ENCODE measurements around the gene IGSF3. TPM values are rescaled to one million over a fixed set of nuclear protein-coding genes. Genes with fewer than 3 reads are reported as not detected.

Gene IGSF3
- total RNA-seq, 1 donor from 2014 or later, result 27.2 TPM

DNA sequence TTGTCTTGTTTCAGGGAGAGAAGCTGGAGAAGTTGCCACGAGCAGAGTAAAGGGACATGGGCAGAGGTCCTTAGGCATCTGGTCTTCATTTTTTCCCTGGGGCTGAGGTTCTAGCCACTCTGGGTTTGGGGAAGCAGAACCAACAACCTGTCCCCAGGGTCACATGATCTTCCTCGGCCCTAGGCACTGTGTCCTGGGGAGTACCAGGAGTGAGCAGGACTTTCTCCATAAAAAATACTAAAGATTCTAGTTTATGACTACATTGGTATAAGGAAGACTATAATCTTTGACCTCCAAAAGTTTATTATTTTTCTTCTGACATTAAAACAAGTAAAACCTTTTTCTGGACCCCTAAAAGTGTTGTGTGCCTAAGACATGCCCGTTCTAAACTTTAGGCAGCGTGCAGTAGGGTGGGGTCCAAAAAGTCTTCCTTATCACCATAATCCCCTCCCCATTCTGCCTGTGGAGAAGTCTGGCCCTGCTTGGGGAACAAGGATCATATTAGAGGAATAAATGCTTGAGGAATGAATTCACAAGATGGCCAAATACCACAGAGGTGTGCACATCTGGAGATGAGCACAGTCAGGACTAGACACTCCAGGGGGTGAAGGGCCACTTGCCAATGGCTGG lies 19.3 kb upstream of the IGSF3 start:
- no peak for DNase-seq (ENCODE audit: low read depth in 2 of 2)

DNA sequence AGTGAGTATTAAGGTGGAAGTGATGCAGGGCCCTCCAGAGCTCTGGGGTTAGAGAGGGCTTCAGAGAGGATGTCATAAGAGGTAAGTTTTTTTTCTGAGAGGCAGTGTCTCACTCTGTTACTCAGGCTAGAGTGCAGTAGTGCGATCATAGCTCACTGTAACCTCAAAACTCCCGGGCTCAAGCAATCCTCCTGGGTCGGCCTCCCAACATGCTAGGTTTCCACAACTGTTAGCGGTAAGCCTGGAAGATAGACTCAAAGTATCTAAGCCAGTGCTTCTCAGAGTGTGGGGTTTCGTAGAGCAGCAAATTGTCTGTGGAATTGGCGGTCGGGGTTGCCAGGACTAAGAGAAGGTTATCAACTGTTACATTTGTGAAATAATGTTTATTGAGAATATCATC lies 18.6 kb upstream of the IGSF3 start:
- no peak for DNase-seq (ENCODE audit: low read depth in 2 of 2)

DNA sequence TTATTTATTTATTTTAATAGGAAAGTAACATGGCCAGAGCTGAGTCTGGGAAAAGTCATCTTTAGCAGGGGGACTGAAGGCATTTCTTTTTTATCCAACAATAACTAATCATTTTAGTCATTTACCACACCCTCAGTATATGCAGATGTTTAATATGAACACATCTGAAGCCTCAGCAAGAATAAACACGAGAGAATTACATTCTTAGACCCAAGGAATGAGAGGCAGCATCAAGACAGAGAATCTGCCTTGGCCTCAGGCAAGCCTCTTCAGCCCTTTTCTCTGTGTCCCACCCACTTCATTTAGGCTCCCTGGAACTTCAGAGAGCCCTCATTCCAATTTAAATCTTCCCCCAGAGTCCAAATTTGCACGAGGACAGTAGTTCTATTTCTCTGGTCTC lies 17.0 kb upstream of the IGSF3 start:
- no peak for DNase-seq (ENCODE audit: low read depth in 2 of 2)

DNA sequence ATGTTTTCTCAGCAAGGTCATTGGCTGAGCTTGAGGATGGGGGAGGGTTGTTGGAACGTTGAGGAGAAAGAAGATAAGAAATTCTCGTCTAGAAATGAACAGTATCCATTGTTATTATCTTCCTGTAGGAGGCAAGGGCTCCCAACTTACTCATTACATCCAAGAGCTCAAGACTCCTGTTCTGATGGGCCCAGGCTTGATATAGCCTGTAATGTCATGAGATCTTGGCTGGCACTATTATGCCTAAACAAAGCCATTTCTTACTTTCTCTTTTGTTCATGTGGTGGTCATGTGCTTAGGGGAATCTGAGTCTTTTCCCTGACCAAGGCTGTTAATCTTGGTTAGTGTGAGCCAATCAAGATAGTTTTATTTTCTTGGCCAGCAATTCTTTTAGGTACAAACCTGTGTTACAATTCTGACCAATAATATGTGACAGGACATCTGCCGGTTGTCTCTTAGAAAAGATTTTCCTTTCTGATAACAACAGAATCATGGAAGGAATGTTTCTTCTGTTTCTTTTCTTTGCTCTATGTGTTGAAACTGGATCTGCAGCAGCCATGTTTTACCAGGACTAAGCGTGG lies 15.2 kb upstream of the IGSF3 start:
- no peak for DNase-seq (ENCODE audit: low read depth in 2 of 2)

DNA sequence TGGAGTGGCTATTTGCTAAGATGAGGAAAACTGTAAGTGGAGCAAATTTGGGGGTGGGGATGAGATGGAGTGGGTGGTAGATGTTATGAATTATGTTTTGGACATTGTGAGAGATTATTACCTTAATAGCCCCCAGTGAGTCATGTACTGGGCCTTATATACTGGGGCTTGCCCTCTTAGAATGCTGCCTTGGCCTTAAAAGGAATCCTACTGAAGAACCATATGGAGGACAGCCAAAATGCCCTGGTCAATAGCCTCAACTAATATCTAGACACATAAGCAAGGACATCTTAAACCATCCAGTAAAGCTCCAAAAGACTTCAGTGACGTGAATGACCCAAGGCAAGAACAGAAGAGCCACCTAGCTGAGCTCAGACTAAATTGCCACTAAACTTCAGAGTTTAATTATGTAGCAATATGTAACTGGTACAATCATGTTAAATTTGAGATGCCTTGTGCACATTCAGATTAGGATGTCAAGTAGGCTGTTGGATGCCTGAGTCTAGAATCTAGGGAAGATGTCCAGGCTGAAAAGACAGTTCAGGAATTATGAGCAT lies 13.9 kb upstream of the IGSF3 start:
- DNase-seq (ENCODE audit: low read depth in 2 of 2), result no peak

DNA sequence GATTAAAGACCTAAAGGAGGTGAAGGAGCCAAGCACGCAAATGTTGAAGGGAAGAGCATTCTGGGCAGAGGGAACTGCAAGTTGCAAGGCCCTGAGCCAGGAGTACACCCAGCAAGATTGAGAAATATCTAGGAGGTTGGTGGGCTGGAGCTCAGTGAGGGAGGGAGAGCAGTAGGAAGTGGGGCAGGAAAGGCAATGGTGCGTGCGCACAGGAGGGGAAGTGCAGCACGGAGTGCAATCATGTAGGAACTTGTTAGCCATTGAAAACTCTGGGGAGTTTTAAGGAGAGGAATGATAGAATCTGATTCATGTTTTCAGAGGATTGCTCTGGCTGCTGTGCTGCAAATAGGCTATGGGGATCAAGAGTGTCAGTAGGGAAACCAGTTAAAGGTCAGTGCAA lies 13.2 kb upstream of the IGSF3 start:
- no peak for DNase-seq (ENCODE audit: low read depth in 2 of 2)

DNA sequence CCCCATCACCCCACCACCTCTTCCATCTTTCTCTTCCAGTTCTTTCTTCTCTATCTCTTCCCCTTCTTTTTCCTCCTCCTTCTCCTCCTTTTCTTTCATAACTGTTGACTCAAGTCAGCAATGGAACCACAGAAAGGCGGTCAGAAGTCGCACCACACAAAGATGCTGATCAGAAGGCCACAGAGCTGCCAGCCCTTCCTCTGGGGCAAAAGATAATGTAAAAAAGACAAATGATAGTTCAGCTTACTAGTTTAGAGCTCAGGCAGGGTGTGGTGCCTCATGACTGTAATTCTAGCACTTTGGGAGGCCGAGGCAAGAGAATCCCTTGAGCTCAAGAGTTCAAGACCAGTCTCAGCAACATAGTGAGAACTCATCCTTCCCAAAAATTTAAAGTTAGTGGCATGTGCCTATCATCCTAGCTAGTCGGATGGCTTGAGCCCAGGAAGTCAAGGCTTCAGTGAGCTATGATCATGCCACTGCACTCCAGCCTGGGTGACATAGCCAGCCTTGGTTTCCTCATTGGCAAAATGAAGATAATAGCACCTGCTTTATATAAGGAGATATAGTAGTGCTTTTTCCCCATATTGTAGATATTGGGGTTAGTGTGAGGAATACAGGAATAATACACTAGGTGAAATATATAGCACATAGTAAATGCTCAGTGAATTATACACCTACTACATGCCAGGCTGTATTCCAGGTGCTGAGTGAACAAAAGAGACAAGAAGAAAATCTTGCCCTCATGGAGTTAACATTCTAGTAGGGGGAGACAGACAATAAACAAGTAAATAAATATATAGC lies 12.5 kb upstream of the IGSF3 start:
- DNase-seq (ENCODE audit: low read depth in 2 of 2), result no peak

DNA sequence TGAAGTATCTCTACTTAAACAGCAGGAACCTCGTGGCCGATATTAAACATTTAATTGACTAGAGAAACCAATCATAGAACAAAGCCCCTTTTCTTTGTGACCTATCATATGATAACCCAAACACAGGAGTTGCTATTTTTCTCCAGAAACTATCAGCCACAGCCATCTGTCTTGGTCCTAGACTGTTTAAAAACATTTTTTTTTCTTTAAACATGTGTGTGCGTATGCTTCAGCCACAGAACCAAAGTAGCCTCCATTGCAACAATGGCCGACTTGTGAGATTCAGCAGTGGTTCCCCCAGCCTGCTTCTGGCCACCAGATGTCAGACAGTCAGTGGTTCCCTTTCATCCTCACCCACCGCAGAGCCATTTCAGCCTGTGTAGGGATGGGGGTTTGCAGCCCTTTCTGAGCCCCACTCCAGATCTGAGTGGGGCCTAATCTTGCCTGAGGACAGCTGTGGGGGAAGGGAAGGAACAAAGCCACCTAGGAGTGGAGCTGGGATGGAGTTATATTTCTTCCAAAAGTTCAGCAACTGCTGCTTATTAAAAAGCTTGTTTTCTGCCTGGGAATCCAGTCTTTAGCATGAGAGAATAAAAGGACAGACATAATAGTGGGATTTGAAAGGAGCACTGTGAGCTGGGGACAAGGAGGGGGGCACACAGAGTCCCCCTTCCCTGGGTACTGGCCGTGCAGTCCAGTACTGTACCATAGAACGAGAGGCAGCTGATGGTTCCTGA lies 11.7 kb upstream of the IGSF3 start:
- DNase-seq (ENCODE audit: low read depth in 2 of 2), result no peak

DNA sequence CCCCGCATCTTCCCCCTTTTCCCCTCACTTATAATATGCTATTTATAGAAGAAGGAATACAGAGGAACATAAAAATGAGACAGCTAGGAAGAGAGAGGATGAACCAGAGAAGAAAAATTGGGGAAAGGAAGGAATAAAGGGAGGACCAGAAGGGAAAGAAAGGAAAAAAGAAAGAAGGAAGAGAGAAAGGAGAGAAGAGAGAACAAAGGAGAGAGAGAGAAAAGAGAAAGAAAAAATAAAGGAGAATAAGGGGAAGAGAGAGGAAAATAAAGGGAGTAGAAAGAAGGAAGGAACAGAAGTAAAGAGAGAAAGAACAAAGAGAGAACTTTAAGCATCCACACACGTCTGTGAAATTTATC lies 11.2 kb upstream of the IGSF3 start:
- no peak for DNase-seq (ENCODE audit: low read depth in 2 of 2)

DNA sequence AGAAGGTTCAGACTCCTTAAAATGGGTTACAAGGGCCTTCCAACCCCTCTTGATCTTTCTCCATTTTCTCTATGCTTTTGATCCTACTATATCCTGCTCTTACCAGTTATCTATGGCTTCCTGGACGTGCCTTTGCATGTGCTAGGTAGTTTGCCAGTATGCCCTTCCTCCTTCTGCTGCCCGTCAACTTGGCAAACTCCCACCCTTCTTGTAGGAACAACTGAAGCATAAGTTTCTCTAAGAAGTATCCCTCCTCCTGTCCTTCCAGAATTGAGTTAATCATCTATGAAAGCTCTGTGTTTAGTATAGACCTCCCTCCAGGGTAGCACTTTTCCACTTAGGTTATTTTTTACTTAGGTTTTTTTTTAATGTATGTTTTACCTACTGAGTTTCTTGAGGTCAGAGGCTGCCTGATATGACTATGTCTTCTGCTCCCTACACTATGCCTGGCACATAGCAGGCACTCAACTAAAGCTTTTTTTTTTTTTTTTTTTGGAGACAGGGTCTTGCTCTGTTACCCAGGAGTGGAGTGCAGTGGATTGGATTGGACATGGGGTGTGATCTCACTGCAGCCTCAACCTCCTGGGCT lies 10.0 kb upstream of the IGSF3 start:
- DNase-seq (ENCODE audit: low read depth in 2 of 2), result no peak

DNA sequence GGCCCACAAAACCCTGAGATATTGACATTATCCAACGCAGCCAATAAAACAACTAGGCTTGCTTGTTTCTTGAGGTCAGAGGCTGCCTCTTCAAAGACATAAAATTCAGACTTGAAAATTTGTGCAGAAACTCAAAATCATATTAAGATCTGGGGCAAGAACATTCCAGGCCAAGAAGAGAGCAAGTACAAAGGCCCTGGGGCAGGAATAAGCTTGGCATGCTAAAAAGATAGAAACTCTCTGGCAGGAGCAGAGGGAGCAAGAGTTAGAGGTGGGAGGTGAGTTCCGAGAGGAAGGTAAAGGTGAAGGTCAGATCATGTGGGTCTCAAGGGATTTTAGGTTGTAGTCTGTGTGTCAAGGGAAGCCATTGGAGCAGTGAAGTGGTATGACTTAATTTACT lies 8.8 kb upstream of the IGSF3 start:
- no peak for DNase-seq (ENCODE audit: low read depth in 2 of 2)

DNA sequence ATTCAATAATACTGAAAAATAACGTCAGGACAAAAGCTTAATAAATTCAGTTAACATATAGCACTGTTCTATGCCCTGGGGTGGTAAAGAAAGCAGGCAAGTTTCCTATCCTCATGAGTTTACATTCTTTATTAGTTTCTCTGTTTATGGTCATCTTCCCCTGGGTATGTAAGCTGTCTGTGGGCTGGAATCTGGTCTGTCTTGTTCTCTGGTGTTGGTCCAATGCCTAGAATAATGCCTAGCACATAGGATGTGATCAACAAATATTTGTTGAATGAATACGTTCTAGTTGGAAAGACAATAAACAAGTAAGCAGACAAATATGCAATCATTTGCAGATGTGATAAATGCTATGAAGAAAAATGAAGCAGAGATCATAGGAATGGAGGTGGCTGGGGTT lies 7.2 kb upstream of the IGSF3 start:
- no peak for DNase-seq (ENCODE audit: low read depth in 2 of 2)

DNA sequence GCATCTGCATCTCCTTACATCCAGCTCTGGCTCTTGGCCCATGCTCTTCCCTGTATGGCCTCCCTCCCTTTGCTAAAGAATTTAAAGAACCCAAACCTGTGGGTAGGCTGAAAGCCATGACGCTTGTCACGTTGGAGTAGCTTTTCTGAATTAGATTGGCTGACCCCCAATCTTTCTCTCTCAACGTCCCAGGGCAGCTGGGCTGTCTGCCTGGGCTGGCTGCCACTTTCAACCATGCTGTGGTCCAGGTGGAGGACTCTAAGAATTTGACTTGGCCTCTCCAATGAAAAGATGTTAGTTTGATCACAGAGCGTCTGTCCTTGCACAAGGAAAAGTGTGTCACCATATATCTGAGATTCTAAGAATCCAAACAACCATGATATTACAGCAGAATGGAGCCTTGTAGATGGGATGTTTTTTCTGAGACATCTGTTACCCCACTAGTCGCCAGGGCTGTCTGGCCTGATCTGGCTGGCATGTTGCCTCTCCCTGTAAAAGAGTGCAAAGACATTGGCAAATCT lies 6.5 kb upstream of the IGSF3 start:
- DNase-seq (ENCODE audit: low read depth in 2 of 2), result no peak

DNA sequence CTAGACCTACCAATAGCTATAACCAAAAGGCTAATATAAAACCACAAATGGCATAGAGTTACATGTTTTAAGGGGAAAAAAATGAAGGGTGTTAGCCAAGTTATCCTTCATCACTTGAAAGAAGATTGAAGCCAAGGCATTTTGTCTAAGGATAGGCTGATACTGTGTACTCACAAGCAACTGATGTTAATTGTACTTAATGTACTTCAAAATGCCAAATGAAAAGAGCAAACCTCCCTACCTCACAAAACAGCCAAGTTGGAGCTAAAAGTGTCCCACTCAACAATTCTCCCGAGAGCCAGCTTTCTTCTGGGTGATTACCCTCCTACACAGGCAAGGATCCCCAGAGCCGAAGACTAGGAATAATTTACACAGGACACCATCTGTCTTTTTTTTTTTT lies 4.4 kb upstream of the IGSF3 start:
- no peak for DNase-seq (ENCODE audit: low read depth in 2 of 2)

DNA sequence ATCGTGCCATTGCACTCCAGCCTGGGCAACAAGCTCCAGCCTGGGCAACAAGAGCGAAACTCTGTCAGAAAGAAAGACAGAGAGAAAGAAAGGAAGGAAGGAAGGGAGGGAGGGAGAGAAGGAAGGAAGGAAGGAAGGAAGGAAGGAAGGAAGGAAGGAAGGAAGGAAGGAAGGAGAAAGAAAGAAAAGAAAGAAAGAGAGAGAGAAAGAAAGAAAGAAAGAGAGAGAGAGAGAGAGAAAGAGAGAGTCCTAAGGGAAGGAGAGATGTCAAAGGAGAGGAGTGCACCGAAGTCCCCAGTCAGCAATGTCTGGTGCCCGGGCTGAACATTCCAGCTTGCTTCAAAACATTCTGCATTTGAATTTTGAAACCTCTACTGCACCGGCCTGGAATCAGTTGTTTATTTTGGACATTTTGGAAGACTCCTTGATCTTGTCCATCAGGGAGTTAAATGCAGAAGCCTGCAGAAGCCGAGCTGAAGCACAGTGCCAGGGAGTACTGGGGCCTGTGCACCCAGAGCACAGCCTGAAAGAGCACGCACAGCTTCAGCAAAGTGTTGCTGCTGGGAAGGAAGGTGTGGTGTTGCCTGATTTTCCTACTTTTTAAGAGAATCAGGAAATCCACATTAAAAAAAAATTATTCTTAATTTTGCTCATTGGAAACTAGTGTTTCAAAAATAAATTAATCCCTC lies 3.7 kb upstream of the IGSF3 start:
- no peak for DNase-seq (ENCODE audit: low read depth in 2 of 2)

DNA sequence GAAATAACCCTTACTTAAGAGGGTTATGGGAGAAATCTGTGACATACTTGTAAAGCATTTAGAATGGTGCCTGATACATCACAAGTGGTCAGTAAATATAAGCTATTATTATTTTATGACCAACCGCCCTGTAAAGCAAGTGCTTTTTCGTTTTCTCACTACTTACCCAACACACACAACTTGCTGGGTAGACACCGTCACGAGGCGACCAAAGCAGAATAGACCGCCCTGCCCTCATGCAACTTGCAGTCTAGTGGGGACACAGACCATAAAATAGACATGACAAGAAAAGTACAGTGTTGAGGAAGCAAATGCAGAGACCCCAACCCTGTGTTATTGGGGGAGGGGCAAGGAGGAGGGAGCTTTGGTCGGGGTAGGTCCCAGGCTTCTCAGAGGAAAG lies 744 bp upstream of the IGSF3 start:
- no peak for DNase-seq (ENCODE audit: low read depth in 2 of 2)

DNA sequence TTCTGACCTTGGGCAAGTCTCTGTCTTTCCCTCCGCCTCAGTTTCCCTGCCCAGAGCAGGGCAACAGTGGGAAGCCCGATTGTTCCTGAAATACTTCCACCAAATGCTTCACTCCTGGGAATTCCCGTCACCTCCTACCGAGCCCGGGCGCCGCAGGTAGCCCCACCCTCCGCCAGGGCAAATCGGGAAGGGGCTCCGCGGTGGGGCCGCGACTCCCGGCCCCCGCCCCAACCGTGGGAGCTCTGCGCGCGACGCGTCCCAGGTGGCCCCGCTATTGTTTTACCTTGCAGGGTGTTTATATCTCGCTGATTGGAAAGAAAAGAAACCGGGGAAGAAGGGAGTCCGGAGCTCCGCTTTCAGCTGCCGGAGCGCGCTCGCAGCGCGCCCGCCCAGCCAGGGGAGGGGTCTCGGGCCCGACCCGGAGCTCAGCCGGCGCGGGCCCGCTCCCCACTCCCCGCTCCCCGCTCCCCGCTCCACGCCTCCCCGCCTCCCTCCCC lies 407 bp downstream of the IGSF3 start:
- DNase-seq (ENCODE audit: low read depth in 2 of 2), result no peak

DNA sequence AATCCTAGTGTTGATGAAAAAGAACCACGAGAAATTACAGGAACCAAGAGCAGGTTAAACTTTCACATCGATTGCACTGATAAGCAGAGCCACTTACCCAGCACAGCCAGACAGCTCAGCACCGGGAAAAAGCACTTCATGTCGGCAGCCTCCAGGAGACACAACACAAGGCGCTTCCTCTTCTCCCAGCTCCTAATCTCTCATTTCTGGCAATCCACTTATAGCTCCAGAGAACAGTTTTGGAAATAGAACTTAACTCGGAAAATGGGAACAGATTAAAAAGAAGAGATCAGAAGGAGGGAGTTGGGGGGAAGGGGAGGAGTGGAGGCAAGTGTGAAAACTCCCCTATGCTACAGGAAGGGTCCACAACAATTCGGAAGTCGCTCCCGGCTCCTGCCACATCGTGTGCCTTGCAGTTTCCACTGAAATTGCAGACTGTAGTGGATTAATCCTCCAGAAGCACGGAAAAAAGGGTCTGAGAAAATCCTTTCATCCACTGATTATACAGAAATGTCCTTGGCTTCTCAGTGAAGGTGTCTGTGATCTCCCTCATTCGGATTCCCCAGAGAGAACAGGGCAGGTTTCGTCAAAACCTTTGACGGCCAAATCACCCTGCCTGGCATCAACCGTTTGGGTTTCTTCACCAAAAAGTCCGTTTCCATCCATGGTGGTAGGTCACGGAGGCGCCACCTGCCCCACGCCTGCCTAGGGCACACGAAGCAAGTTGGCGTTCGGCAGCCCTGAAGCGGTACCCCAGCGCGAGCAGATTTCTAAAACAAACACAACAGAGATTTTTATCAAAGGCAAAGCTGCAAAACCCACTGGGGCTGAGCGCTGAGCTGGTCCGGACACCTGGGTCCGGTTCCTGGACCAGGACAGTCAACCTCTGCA lies 1.1 kb downstream of the IGSF3 start:
- DNase-seq (ENCODE audit: low read depth in 2 of 2), result no peak

DNA sequence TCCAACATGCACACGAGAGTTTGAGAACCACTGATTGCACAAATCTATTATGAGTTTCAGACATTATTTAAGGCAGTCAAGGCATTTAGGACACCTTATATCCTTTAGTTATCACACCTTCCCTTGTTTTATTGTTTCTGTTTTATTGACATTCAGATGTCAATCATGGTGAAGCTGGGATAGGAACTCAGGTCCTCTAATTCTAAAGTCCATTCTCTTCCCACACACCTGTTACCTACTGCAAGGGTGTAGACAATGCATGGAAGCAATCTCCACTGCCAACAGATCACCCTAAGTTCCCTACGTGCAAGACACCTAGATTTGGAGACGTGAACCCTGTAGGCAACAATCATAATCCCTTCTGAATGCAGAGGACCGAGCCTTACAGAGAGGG lies 2.6 kb downstream of the IGSF3 start:
- DNase-seq (ENCODE audit: low read depth in 2 of 2), result no peak

All from lung microvascular endothelial cell (primary cell).